ENCODE results near the gene DOCK11. TPM values are rescaled to one million over a fixed set of nuclear protein-coding genes. Genes with fewer than 3 reads are reported as not detected.

Gene DOCK11
- total RNA-seq, 1 experiment from 2014 or later, result 2.7 TPM

DNA sequence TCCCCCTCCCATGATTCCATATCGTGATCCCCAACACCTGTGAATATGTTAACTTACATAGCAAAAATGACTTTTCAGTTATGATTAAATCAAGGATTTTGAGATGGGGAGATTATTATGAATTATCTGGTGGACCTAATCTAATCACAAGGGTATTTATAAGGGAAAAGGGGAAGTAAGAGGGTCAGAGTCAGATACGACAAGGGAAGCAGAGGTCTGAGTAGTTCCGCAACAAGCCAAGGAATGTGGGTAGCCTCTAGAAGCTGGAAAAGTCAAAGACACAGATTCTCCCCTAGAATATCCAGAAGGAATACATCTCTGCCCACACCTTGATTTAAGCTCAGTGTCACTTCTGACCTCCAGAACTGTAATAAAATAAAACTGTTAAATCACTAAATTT is 230.8 kb downstream of the DOCK11 start:
- Histone ChIP-seq H3K27me3 (replicated peaks; ENCODE audit: control insufficient read depth, insufficient read depth, low read length) (no peaks in the 10 kb centered on the region), H3K36me3 (ENCODE audit: control insufficient read depth, insufficient read depth, low read length) (no peaks in the 10 kb centered on the region), H3K9me3 (no peaks in the 10 kb centered on the region), H3K4me3 (ENCODE audit: low read depth, low read length) (no peak overlapping the region; the same call in 1 of the 2 replicates), H3K4me1 (peaks cover 14% of the 10 kb centered on the region)
- DNase-seq, result no peak
- peak overlapping the region; percentile 71 for H3K4me3 Mint-ChIP-seq (ENCODE audit: unreplicated experiment)
- intact Hi-C loops (cut with micrococcal nuclease; ENCODE audit: unreplicated experiment), result loop anchor here (5.0 kb wide), 2 partner anchors 44 to 59 kb away; no protein-coding TSS in a partner anchor
- H3K27ac Mint-ChIP-seq (ENCODE audit: unreplicated experiment), result peak overlapping the region; percentile 70
- BruUV-seq (replicated peaks), result TSS peak; percentile 85
- POLR2A ChIA-PET, result interaction anchor here (0.6 kb wide), 1 partner anchor 124 kb away, joined by 4 read pairs; no protein-coding TSS in a partner anchor
- TF ChIP-seq, protein P1, sequence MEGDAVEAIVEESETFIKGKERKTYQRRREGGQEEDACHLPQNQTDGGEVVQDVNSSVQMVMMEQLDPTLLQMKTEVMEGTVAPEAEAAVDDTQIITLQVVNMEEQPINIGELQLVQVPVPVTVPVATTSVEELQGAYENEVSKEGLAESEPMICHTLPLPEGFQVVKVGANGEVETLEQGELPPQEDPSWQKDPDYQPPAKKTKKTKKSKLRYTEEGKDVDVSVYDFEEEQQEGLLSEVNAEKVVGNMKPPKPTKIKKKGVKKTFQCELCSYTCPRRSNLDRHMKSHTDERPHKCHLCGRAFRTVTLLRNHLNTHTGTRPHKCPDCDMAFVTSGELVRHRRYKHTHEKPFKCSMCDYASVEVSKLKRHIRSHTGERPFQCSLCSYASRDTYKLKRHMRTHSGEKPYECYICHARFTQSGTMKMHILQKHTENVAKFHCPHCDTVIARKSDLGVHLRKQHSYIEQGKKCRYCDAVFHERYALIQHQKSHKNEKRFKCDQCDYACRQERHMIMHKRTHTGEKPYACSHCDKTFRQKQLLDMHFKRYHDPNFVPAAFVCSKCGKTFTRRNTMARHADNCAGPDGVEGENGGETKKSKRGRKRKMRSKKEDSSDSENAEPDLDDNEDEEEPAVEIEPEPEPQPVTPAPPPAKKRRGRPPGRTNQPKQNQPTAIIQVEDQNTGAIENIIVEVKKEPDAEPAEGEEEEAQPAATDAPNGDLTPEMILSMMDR (IDR thresholded peaks at IDR 0.05; ENCODE audit: insufficient read depth in 1 of 2, low read depth in 1 of 2, low read length in 1 of 2, severe bottlenecking in 1 of 2, unreplicated experiment in 1 of 2), result no peak
- no peaks in the 10 kb centered on the region for H3K36me3 Mint-ChIP-seq (ENCODE audit: insufficient read depth, unreplicated experiment)
- CTCF ChIA-PET, result no interaction called here
- H3K4me1 Mint-ChIP-seq (ENCODE audit: low read depth, unreplicated experiment), result peaks cover 19% of the 10 kb centered on the region
- H3K27me3 Mint-ChIP-seq (ENCODE audit: insufficient read depth, unreplicated experiment), result no peaks in the 10 kb centered on the region
- no peaks in the 10 kb centered on the region for H3K9me3 Mint-ChIP-seq (ENCODE audit: unreplicated experiment)

DNA sequence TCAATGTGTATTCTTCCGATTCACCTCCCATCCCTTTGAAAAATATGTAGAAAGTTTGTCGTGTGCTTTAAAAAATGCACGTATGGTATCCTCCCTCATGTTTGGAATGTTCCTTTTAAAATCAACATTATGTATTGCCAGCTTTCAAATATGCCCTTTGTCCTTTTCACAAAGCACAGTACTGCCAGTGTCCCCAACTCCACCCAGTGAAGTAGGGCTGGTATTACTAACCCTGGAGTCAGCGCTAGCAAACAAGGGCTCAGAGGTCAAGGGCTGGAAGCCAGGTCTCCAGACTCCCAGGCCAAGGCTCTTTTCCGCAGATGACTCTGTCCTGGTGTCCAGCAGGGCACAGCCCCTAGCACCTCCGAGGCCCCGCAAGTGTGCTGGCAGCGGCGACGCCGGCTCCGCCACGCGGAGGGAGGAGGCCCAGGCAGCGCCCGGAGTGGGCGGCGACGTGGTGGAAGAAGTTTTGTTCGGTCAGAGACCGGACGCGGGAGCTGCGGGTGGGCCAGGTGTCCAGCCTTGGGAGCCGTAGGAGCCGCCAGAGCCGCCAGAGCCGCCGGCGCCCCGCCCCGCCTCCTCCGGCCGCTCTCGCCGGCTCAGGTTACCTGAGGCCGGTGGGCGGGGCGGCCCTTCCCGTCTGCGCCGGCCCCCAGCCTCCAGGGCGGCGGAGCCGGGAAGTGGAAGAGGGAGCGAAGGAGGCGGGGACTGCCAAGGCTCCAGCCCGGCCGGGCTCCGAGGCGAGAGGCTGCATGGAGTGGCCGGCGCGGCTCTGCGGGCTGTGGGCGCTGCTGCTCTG is 231.5 kb downstream of the DOCK11 start, which contains the start of gene IL13RA1:
TSS of gene IL13RA1 (plus strand) at position 720 of the 799 bp plus-strand sequence. CDS start at position 753, 33 bp downstream.
- peaks cover 14% of the 10 kb centered on the region for H3K4me1 ChIP-seq

More for the DNA sequence above, 231.5 kb downstream of the DOCK11 start, which contains the start of gene IL13RA1:
- Mint-ChIP-seq H3K27ac (ENCODE audit: unreplicated experiment) (peak within 1 kb of the TSS; percentile 70), H3K4me1 (ENCODE audit: low read depth, unreplicated experiment) (peaks cover 19% of the 10 kb centered on the region), H3K27me3 (ENCODE audit: insufficient read depth, unreplicated experiment) (no peaks in the 10 kb centered on the region), H3K9me3 (ENCODE audit: unreplicated experiment) (no peaks in the 10 kb centered on the region), H3K36me3 (ENCODE audit: insufficient read depth, unreplicated experiment) (no peaks in the 10 kb centered on the region), H3K4me3 (ENCODE audit: unreplicated experiment) (peak within 1 kb of the TSS; percentile 71)
- ChIA-PET CTCF (no interaction called here), POLR2A (interaction anchor here (0.6 kb wide), 2 partner anchors 55 to 125 kb away, joined by 3 to 4 read pairs; no protein-coding TSS in a partner anchor)
- peak; percentile 82 to 91 for DNase-seq
- TF ChIP-seq, protein P1 (IDR thresholded peaks at IDR 0.05; ENCODE audit: insufficient read depth in 1 of 2, low read depth in 1 of 2, low read length in 1 of 2, severe bottlenecking in 1 of 2, unreplicated experiment in 1 of 2), result no peak
- intact Hi-C loops (cut with micrococcal nuclease; ENCODE audit: unreplicated experiment), result loop anchor here (5.0 kb wide), 2 partner anchors 45 to 60 kb away; no protein-coding TSS in a partner anchor
- Histone ChIP-seq H3K36me3 (ENCODE audit: control insufficient read depth, insufficient read depth, low read length) (no peaks in the 10 kb centered on the region), H3K4me3 (ENCODE audit: low read depth, low read length) (peak within 1 kb of the TSS; percentile 64), H3K9me3 (no peaks in the 10 kb centered on the region), H3K27me3 (replicated peaks; ENCODE audit: control insufficient read depth, insufficient read depth, low read length) (no peaks in the 10 kb centered on the region)
- BruUV-seq (replicated peaks), result no TSS peak
